Liver (tissue), 9 donors: ENCODE measurements around the gene TTC7B. TPM values are rescaled to one million over a fixed set of nuclear protein-coding genes. Genes with fewer than 3 reads are reported as not detected.

ENCODE experiments used
- DNase-seq: peaks from one replicate; pipeline ENCODE4 v3.0.0-alpha.2; 2017; ENCODE audit warnings: low spot score
- H3K27ac ChIP-seq, 2 donors: one replicate each; pipeline ENCODE4 v1.7.0; 2013; ENCODE audit warnings: inconsistent platforms in 2 of 2, low read length in 2 of 2, control low read depth in 1 of 2, low read depth in 1 of 2, mild to moderate bottlenecking in 1 of 2
- H3K27me3 ChIP-seq, 4 donors: one replicate each; pipeline versions ENCODE4 v1.6.1 to v1.7.0; 2013; ENCODE audit warnings: low read length in 3 of 4, inconsistent platforms in 1 of 4, mild to moderate bottlenecking in 1 of 4, moderate library complexity in 1 of 4; ENCODE audit not compliant: control insufficient read depth in 4 of 4, insufficient read depth in 4 of 4
- H3K36me3 ChIP-seq, 4 donors: one replicate each; pipeline versions ENCODE4 v1.6.1 to v1.7.0; 2013; ENCODE audit warnings: low read length in 3 of 4, mild to moderate bottlenecking in 3 of 4, low read depth in 1 of 4, moderate library complexity in 1 of 4; ENCODE audit not compliant: control insufficient read depth in 4 of 4, insufficient read depth in 3 of 4
- H3K4me1 ChIP-seq, 4 donors: one replicate each; pipeline versions ENCODE4 v1.6.1 to v1.7.0; 2013; ENCODE audit warnings: low read length in 3 of 4, mild to moderate bottlenecking in 3 of 4, moderate library complexity in 1 of 4; ENCODE audit not compliant: control insufficient read depth in 4 of 4, insufficient read depth in 4 of 4
- H3K4me3 ChIP-seq, 3 donors: one replicate each; pipeline versions ENCODE4 v1.6.1 to v1.7.0; 2013; ENCODE audit warnings: low read length in 3 of 3, control low read depth in 1 of 3, low read depth in 1 of 3, mild to moderate bottlenecking in 1 of 3
- H3K9ac ChIP-seq, 2 donors: one replicate each; pipeline ENCODE4 v1.7.0; 2013; ENCODE audit warnings: low read length in 2 of 2, mild to moderate bottlenecking in 2 of 2, moderate library complexity in 2 of 2, control low read depth in 1 of 2, low read depth in 1 of 2
- H3K9me3 ChIP-seq, 4 donors: one replicate each; pipeline versions ENCODE4 v1.6.1 to v1.7.0; 2013; ENCODE audit warnings: low read length in 3 of 4; ENCODE audit not compliant: control insufficient read depth in 4 of 4
- EGR1 ChIP-seq, 2 donors: IDR thresholded peaks; 2 replicates each; pipeline ENCODE4 v1.6.1; 2016 to 2018; ENCODE audit warnings: antibody characterized with exemption in 2 of 2, low read depth in 2 of 2
- FOXA1 ChIP-seq: IDR thresholded peaks from 2 replicates; pipeline ENCODE4 v1.6.1; 2016; ENCODE audit warnings: antibody characterized with exemption
- FOXA2 ChIP-seq: IDR thresholded peaks from 2 replicates; pipeline ENCODE4 v1.6.1; 2016; ENCODE audit warnings: antibody characterized with exemption
- GABPA ChIP-seq, 2 donors: IDR thresholded peaks in 1 of 2; conservative IDR thresholded peaks in 1 of 2; 2 replicates each; pipeline ENCODE4 v1.6.1; 2016; ENCODE audit warnings: antibody characterized with exemption in 2 of 2, mild to moderate bottlenecking in 1 of 2, moderate library complexity in 1 of 2
- HNF4A ChIP-seq, 2 donors: conservative IDR thresholded peaks; 2 replicates each; pipeline ENCODE4 v1.6.1; 2016; ENCODE audit warnings: antibody characterized with exemption in 2 of 2, mild to moderate bottlenecking in 2 of 2
- HNF4G ChIP-seq: IDR thresholded peaks from 2 replicates; pipeline ENCODE4 v1.6.1; 2016; ENCODE audit warnings: antibody characterized with exemption
- JUND ChIP-seq, 2 donors: IDR thresholded peaks; 2 replicates each; pipeline ENCODE4 v1.6.1; 2016; ENCODE audit warnings: antibody characterized with exemption in 2 of 2
- NR2F2 ChIP-seq: IDR thresholded peaks from 2 replicates; pipeline ENCODE4 v1.6.1; 2016; ENCODE audit warnings: antibody characterized with exemption
- RAD21 ChIP-seq, 2 donors: IDR thresholded peaks; 2 replicates each; pipeline ENCODE4 v1.6.1; 2016; ENCODE audit warnings: antibody characterized with exemption in 2 of 2, mild to moderate bottlenecking in 2 of 2
- RXRA ChIP-seq, 2 donors: IDR thresholded peaks; 2 replicates each; pipeline ENCODE4 v1.6.1; 2017 to 2018; ENCODE audit warnings: antibody characterized with exemption in 2 of 2, mild to moderate bottlenecking in 1 of 2
- SP1 ChIP-seq: IDR thresholded peaks from 2 replicates; pipeline ENCODE4 v1.6.1; 2018; ENCODE audit warnings: antibody characterized with exemption, mild to moderate bottlenecking
- TAF1 ChIP-seq: conservative IDR thresholded peaks from 2 replicates; pipeline ENCODE4 v1.6.1; 2016; ENCODE audit warnings: antibody characterized with exemption, mild to moderate bottlenecking
- YY1 ChIP-seq: IDR thresholded peaks from 2 replicates; pipeline ENCODE4 v1.6.1; 2016; ENCODE audit warnings: antibody characterized with exemption, mild to moderate bottlenecking
- WGBS: extraction: QIAGEN DNeasy Blood & Tissue Kit; methylation state at CpG from one replicate; pipeline ENCODE4 v1.1.7; 2013; 5-methylcytosine and 5-hydroxymethylcytosine counted together
- polyA plus RNA-seq, 2 donors: library from polyadenylated mRNA; stranded (reverse) in 1 of 2; unstranded in 1 of 2; fragments of 200-250 nt in 1 of 2; fragments of >200 nt in 1 of 2; fragmentation: Nextera tagmentation in 1 of 2; extraction: Ambion mirVana in 1 of 2; gene quantifications; one replicate each; pipeline versions ENCODE4 v1.2.1 to v1.2.3, GENCODE V29; 2013 to 2015
- total RNA-seq, 2 donors: library from RNA; depleted of rRNA; stranded (reverse); fragments of >200 nt; gene quantifications; one replicate each; pipeline ENCODE4 v1.2.3, GENCODE V29; 2014
- TF ChIP-seq, protein P1 (sequence below): IDR thresholded peaks from 2 replicates; pipeline ENCODE4 v1.6.1; 2016; ENCODE audit warnings: antibody characterized with exemption, mild to moderate bottlenecking
- TF ChIP-seq, protein P2 (sequence below): fragments of 150-350 bp; IDR thresholded peaks from 2 replicates; pipeline ENCODE4 v1.5.1; 2017; ENCODE audit warnings: improper control_type of control experiment, low read depth, low read length; ENCODE audit not compliant: missing input control
- TF ChIP-seq, protein P3 (sequence below): IDR thresholded peaks from 2 replicates; pipeline ENCODE4 v1.6.1; 2016; ENCODE audit warnings: antibody characterized with exemption
- TF ChIP-seq, protein P4 (sequence below): IDR thresholded peaks from 2 replicates; pipeline ENCODE4 v1.6.1; 2016; ENCODE audit warnings: antibody characterized with exemption
- TF ChIP-seq, protein P5 (sequence below): IDR thresholded peaks from 2 replicates; pipeline ENCODE4 v1.6.1; 2016; ENCODE audit warnings: antibody characterized with exemption
- donor health status: healthy.
- donor health status: healthy.
- donor health status: healthy.
- donor health status: healthy.
- donor health status: healthy.

TTC7B gene
- total and polyA plus RNA-seq, 4 donors, result 9.1 to 31.0 (median 12.5) TPM

DNA sequence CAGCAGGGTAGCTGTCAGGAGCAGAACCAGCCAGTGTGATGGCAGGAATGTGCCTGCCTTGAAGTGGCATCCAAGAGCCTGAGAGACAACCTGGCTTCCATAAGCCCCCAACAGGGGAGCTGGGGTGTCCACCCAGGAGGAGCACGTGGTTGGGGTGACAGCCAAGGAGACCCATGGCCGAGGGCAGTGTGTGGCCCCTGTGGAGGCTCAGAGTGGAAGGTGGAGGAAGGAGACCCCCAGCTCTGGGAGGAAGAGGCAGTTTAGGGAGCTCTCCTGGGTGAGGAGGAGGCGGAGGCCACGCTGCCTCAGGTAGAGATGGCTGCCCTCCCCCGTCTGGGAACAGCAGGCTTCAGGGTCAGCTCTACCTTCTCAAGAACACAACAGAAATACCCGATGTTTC is 272.4 kb downstream of the TTC7B start:
- H3K27ac ChIP-seq, result no peak overlapping the region
- no peak overlapping the region for H3K9ac ChIP-seq
- H3K4me3 ChIP-seq, result no peak overlapping the region
- peaks cover 0 to 14% (median 3%) of the 10 kb centered on the region in 4 donors for H3K36me3 ChIP-seq
- no peaks in the 10 kb centered on the region for H3K4me1 ChIP-seq
- 94% methylated on average over 6 of the region's 6 CpGs for WGBS
- no peaks in the 10 kb centered on the region for H3K27me3 ChIP-seq
- DNase-seq, result no peak
- H3K9me3 ChIP-seq, result no peaks in the 10 kb centered on the region
- TF ChIP-seq RAD21 (IDR thresholded peaks at IDR 0.05) (no peak), FOXA2 (no peak), YY1 (no peak), GABPA (IDR thresholded peaks at IDR 0.05 in 1 of 2, conservative IDR thresholded peaks at IDR 0.05 in 1 of 2) (no peak), HNF4G (no peak), SP1 (no peak), HNF4A (conservative IDR thresholded peaks at IDR 0.05) (no peak), FOXA1 (no peak), NR2F2 (no peak), EGR1 (IDR thresholded peaks at IDR 0.05; ENCODE audit: low read depth in 2 of 2) (no peak), RXRA (IDR thresholded peaks at IDR 0.05) (no peak), JUND (IDR thresholded peaks at IDR 0.05) (no peak), TAF1 (no peak)
- TF ChIP-seq, protein P1, sequence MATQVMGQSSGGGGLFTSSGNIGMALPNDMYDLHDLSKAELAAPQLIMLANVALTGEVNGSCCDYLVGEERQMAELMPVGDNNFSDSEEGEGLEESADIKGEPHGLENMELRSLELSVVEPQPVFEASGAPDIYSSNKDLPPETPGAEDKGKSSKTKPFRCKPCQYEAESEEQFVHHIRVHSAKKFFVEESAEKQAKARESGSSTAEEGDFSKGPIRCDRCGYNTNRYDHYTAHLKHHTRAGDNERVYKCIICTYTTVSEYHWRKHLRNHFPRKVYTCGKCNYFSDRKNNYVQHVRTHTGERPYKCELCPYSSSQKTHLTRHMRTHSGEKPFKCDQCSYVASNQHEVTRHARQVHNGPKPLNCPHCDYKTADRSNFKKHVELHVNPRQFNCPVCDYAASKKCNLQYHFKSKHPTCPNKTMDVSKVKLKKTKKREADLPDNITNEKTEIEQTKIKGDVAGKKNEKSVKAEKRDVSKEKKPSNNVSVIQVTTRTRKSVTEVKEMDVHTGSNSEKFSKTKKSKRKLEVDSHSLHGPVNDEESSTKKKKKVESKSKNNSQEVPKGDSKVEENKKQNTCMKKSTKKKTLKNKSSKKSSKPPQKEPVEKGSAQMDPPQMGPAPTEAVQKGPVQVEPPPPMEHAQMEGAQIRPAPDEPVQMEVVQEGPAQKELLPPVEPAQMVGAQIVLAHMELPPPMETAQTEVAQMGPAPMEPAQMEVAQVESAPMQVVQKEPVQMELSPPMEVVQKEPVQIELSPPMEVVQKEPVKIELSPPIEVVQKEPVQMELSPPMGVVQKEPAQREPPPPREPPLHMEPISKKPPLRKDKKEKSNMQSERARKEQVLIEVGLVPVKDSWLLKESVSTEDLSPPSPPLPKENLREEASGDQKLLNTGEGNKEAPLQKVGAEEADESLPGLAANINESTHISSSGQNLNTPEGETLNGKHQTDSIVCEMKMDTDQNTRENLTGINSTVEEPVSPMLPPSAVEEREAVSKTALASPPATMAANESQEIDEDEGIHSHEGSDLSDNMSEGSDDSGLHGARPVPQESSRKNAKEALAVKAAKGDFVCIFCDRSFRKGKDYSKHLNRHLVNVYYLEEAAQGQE, result no peak
- TF ChIP-seq, protein P2, sequence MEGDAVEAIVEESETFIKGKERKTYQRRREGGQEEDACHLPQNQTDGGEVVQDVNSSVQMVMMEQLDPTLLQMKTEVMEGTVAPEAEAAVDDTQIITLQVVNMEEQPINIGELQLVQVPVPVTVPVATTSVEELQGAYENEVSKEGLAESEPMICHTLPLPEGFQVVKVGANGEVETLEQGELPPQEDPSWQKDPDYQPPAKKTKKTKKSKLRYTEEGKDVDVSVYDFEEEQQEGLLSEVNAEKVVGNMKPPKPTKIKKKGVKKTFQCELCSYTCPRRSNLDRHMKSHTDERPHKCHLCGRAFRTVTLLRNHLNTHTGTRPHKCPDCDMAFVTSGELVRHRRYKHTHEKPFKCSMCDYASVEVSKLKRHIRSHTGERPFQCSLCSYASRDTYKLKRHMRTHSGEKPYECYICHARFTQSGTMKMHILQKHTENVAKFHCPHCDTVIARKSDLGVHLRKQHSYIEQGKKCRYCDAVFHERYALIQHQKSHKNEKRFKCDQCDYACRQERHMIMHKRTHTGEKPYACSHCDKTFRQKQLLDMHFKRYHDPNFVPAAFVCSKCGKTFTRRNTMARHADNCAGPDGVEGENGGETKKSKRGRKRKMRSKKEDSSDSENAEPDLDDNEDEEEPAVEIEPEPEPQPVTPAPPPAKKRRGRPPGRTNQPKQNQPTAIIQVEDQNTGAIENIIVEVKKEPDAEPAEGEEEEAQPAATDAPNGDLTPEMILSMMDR, result no peak
- TF ChIP-seq, protein P3, sequence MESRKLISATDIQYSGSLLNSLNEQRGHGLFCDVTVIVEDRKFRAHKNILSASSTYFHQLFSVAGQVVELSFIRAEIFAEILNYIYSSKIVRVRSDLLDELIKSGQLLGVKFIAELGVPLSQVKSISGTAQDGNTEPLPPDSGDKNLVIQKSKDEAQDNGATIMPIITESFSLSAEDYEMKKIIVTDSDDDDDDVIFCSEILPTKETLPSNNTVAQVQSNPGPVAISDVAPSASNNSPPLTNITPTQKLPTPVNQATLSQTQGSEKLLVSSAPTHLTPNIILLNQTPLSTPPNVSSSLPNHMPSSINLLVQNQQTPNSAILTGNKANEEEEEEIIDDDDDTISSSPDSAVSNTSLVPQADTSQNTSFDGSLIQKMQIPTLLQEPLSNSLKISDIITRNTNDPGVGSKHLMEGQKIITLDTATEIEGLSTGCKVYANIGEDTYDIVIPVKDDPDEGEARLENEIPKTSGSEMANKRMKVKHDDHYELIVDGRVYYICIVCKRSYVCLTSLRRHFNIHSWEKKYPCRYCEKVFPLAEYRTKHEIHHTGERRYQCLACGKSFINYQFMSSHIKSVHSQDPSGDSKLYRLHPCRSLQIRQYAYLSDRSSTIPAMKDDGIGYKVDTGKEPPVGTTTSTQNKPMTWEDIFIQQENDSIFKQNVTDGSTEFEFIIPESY, result no peak
- TF ChIP-seq, protein P4, sequence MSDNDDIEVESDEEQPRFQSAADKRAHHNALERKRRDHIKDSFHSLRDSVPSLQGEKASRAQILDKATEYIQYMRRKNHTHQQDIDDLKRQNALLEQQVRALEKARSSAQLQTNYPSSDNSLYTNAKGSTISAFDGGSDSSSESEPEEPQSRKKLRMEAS, result no peak
- TF ChIP-seq, protein P5, sequence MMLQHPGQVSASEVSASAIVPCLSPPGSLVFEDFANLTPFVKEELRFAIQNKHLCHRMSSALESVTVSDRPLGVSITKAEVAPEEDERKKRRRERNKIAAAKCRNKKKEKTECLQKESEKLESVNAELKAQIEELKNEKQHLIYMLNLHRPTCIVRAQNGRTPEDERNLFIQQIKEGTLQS, result no peak
